PC-9 (cell line): Measurements from ENCODE around the gene CEP170B. TPM values are rescaled to one million over a fixed set of nuclear protein-coding genes. Genes with fewer than 3 reads are reported as not detected.
"Not testable (repeated sequence)": the region's sequence is repeated elsewhere in the genome, so short reads cannot be mapped to it uniquely, and the experiment has no call there.

Experiments
- BruUV-seq: library from RNA; stranded (reverse); fragments of 400-500 nt; replicated peaks from 2 replicates; lab custom pipeline; 2021; lab: Mats Ljungman, UMichigan
- CTCF ChIA-PET: fragments of 300-600 bp; sonication (Branson Sonifier 250); formaldehyde crosslinking; loops from one replicate; lab custom pipeline; 2022; ENCODE audit warnings: antibody characterized with exemption; lab: Charles Lee
- POLR2A ChIA-PET: fragments of 300-600 bp; sonication (Branson Sonifier 250); formaldehyde crosslinking; loops from one replicate; lab custom pipeline; 2022; ENCODE audit warnings: antibody characterized with exemption; ENCODE audit not compliant: unreplicated experiment; lab: Charles Lee
- DNase-seq, 2 experiments: peaks; one replicate each; pipeline versions ENCODE4 v3.0.0 to v3.0.0-alpha.2; 2015 to 2022; ENCODE audit warnings: mixed read lengths in 1 of 2
- H2AFZ ChIP-seq: fragments of 200-600 bp; sonication (generic); 2 replicates; pipeline ENCODE4 v1.8.1; 2017; ENCODE audit warnings: antibody characterized with exemption
- H3F3A ChIP-seq: fragments of 200-600 bp; sonication (generic); 2 replicates; pipeline ENCODE4 v1.8.1; 2017; ENCODE audit warnings: antibody characterized with exemption, mild to moderate bottlenecking, low read depth; ENCODE audit not compliant: insufficient read depth
- H3K27ac ChIP-seq: fragments of 200-600 bp; sonication (generic); 2 replicates; pipeline ENCODE4 v1.6.1; 2016; ENCODE audit warnings: mixed run types
- H3K27me3 ChIP-seq: fragments of 200-600 bp; sonication (generic); 2 replicates; pipeline ENCODE4 v1.6.1; 2016; ENCODE audit warnings: low read depth, mixed run types; ENCODE audit not compliant: insufficient read depth
- H3K36me3 ChIP-seq: fragments of 200-600 bp; sonication (generic); 2 replicates; pipeline ENCODE4 v1.6.1; 2016; ENCODE audit warnings: low read depth, mixed run types
- H3K4me1 ChIP-seq: fragments of 200-600 bp; sonication (generic); replicated peaks from 2 replicates; pipeline ENCODE4 v1.6.1; 2016; ENCODE audit warnings: mixed run types; ENCODE audit not compliant: insufficient read depth
- H3K4me2 ChIP-seq: fragments of 200-600 bp; sonication (generic); 2 replicates; pipeline ENCODE4 v1.6.1; 2017; ENCODE audit warnings: mixed run types
- H3K4me3 ChIP-seq: fragments of 200-600 bp; sonication (generic); 2 replicates; pipeline ENCODE4 v1.6.1; 2016; ENCODE audit warnings: mixed run types
- H3K79me2 ChIP-seq: fragments of 200-600 bp; sonication (generic); 2 replicates; pipeline ENCODE4 v1.6.1; 2017; ENCODE audit warnings: low read depth, mixed run types
- H3K9me2 ChIP-seq: fragments of 200-600 bp; sonication (generic); 2 replicates; pipeline ENCODE4 v1.8.1; 2017; ENCODE audit warnings: mild to moderate bottlenecking; ENCODE audit not compliant: insufficient read depth
- H3K9me3 ChIP-seq: fragments of 200-600 bp; sonication (generic); 2 replicates; pipeline ENCODE4 v1.8.1; 2016; ENCODE audit warnings: low read depth; ENCODE audit not compliant: insufficient read depth
- H4K20me1 ChIP-seq: fragments of 200-600 bp; sonication (generic); 2 replicates; pipeline ENCODE4 v1.8.1; 2017; ENCODE audit not compliant: insufficient read depth
- EZH2 ChIP-seq: fragments of 200-600 bp; sonication (generic); IDR thresholded peaks from 2 replicates; pipeline ENCODE4 v1.8.0; 2017; ENCODE audit warnings: antibody characterized with exemption, low read depth
- intact Hi-C: fragments of 100-400 bp; cut with micrococcal nuclease; formaldehyde crosslinking; loops from one replicate; pipeline ENCODE4 v1.10.0; 2022; ENCODE audit not compliant: unreplicated experiment
- total RNA-seq: library from RNA; stranded (reverse); gene quantifications from 2 replicates; pipeline ENCODE4 v1.2.3, GENCODE V29; 2021
- TF ChIP-seq, protein P1 (sequence below): fragments of 200-600 bp; sonication (generic); conservative IDR thresholded peaks from 2 replicates; pipeline ENCODE4 v1.6.1; 2017; ENCODE audit warnings: mixed run types, antibody characterized with exemption, mild to moderate bottlenecking, moderate library complexity

The CEP170B gene
- total RNA-seq, 1 experiment from 2014 or later: 25.7 TPM

DNA sequence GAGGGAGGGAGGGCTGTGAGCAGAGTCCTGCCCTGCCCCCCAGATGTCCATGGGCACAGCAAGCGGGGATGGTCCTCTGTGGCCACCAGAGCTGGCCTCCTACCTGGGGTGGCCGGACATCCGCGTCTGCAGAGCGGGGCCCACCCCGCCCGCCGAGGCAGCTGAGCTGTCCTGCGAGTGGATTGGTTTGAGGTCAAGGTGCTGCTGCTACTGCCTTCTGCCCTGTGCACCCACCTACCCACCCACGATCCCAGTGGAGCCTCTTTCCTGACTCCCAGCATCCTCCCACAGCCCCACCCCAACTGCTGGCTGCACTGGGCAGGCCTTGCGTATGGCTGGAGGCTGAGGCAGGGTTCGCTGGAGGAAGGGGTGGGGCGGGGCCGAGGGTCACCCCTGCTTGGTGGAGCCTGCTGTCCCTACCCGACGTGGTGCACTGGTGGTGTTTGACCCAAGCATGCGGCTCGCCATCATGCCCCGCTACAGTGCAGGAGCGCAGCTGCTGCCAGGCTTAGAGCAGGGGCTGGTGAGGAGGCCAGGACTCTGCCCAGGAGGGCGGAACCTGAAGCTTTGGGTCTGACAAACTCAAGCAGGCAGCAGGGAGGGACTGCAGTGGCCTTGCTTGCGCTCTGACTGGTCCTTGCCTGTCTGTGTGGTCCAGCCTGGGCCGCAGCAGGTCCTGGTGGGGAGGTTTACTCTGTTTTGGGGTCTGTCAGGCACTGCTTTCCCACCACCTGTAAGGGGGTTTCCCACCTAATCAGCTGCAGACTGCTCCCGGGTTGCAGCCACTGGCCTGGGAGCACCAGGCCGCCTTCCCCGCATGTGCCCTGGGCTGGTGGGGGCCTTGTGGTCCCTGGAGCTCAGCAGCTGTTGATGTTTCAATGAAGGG lies 23.7 kb downstream of the CEP170B start:
- H3K4me1 ChIP-seq: no peaks in the 10 kb centered on the region
- H4K20me1 ChIP-seq: no peaks in the 10 kb centered on the region
- no peak overlapping the region for H3K4me2 ChIP-seq
- H3K9me2 ChIP-seq: no peaks in the 10 kb centered on the region
- H3K9me3 ChIP-seq: no peaks in the 10 kb centered on the region
- no peak overlapping the region for H3K27ac ChIP-seq
- no peaks in the 10 kb centered on the region for H3K79me2 ChIP-seq
- TF ChIP-seq, protein P1, sequence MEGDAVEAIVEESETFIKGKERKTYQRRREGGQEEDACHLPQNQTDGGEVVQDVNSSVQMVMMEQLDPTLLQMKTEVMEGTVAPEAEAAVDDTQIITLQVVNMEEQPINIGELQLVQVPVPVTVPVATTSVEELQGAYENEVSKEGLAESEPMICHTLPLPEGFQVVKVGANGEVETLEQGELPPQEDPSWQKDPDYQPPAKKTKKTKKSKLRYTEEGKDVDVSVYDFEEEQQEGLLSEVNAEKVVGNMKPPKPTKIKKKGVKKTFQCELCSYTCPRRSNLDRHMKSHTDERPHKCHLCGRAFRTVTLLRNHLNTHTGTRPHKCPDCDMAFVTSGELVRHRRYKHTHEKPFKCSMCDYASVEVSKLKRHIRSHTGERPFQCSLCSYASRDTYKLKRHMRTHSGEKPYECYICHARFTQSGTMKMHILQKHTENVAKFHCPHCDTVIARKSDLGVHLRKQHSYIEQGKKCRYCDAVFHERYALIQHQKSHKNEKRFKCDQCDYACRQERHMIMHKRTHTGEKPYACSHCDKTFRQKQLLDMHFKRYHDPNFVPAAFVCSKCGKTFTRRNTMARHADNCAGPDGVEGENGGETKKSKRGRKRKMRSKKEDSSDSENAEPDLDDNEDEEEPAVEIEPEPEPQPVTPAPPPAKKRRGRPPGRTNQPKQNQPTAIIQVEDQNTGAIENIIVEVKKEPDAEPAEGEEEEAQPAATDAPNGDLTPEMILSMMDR: no peak
- no peak for TF ChIP-seq EZH2
- no peak for DNase-seq
- H3F3A ChIP-seq: no peaks in the 10 kb centered on the region
- intact Hi-C loops: no loop called here
- H3K27me3 ChIP-seq: no peaks in the 10 kb centered on the region
- no peak overlapping the region for H3K4me3 ChIP-seq
- POLR2A ChIA-PET: no interaction called here
- H3K36me3 ChIP-seq: no peaks in the 10 kb centered on the region
- BruUV-seq: no TSS peak
- H2AFZ ChIP-seq: no peak overlapping the region
- CTCF ChIA-PET: no interaction called here

DNA sequence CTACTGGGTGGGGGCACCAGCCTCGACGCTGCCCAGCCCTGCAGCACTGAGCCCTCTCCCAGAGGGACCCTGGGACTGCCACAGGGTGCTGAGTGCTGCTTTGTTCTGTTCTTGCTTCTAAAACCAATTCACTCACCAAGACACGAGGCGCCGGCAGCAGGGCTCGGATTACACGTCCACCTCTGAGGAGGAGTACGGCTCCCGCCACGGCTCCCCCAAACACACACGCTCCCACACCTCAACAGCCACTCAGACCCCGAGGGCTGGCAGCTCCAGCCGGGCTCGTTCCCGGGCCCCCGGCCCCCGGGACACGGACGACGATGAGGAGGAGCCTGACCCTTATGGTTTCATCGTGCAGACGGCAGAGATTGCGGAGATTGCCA lies 24.3 kb downstream of the CEP170B start:
- Histone ChIP-seq H3K4me3 (no peak overlapping the region), H4K20me1 (no peaks in the 10 kb centered on the region), H3K4me2 (no peak overlapping the region), H3K9me2 (no peaks in the 10 kb centered on the region), H3K79me2 (no peaks in the 10 kb centered on the region), H3K27ac (no peak overlapping the region), H3F3A (no peaks in the 10 kb centered on the region), H3K36me3 (no peaks in the 10 kb centered on the region), H3K27me3 (no peaks in the 10 kb centered on the region), H3K9me3 (no peaks in the 10 kb centered on the region), H2AFZ (no peak overlapping the region), H3K4me1 (no peaks in the 10 kb centered on the region)
- POLR2A ChIA-PET: no interaction called here
- no peak for TF ChIP-seq EZH2
- TF ChIP-seq, protein P1: no peak
- no TSS peak for BruUV-seq
- intact Hi-C loops: no loop called here
- CTCF ChIA-PET: no interaction called here
- DNase-seq: no peak

DNA sequence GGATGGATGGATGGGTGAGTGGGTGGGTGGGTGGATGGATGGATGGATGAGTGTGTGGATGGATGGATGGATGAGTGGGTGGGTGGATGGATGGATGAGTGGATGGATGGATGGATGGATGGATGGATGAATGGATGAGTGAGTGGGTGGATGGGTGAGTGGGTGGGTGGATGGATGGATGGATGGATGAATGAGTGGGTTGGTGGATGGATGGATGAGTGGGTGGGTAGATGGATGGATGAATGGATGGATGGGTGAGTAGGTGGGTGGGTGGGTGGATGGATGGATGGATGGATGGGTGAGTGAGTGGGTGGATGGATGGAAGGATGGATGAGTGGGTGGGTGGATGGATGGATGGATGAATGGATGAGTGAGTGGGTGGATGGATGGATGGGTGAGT lies 25.2 kb downstream of the CEP170B start:
- H3K9me2 ChIP-seq, H3K9me3 ChIP-seq, H3K4me2 ChIP-seq, POLR2A ChIA-PET, H3K4me3 ChIP-seq, H3F3A ChIP-seq, H3K36me3 ChIP-seq, H3K4me1 ChIP-seq, BruUV-seq, CTCF ChIA-PET, intact Hi-C loops, H4K20me1 ChIP-seq, DNase-seq, H2AFZ ChIP-seq, H3K79me2 ChIP-seq, H3K27ac ChIP-seq, H3K27me3 ChIP-seq: not testable (repeated sequence)
